Liver (tissue), 9 donors: ENCODE measurements around the gene RASGRF2. TPM values are rescaled to one million over a fixed set of nuclear protein-coding genes. Genes with fewer than 3 reads are reported as not detected.

Experiments used
- DNase-seq: peaks from one replicate; pipeline ENCODE4 v3.0.0-alpha.2; 2017; ENCODE audit warnings: low spot score
- H3K27ac ChIP-seq, 2 donors: one replicate each; pipeline ENCODE4 v1.7.0; 2013; ENCODE audit warnings: inconsistent platforms in 2 of 2, low read length in 2 of 2, control low read depth in 1 of 2, low read depth in 1 of 2, mild to moderate bottlenecking in 1 of 2
- H3K27me3 ChIP-seq, 4 donors: one replicate each; pipeline versions ENCODE4 v1.6.1 to v1.7.0; 2013; ENCODE audit warnings: low read length in 3 of 4, inconsistent platforms in 1 of 4, mild to moderate bottlenecking in 1 of 4, moderate library complexity in 1 of 4; ENCODE audit not compliant: control insufficient read depth in 4 of 4, insufficient read depth in 4 of 4
- H3K36me3 ChIP-seq, 4 donors: one replicate each; pipeline versions ENCODE4 v1.6.1 to v1.7.0; 2013; ENCODE audit warnings: low read length in 3 of 4, mild to moderate bottlenecking in 3 of 4, low read depth in 1 of 4, moderate library complexity in 1 of 4; ENCODE audit not compliant: control insufficient read depth in 4 of 4, insufficient read depth in 3 of 4
- H3K4me1 ChIP-seq, 4 donors: one replicate each; pipeline versions ENCODE4 v1.6.1 to v1.7.0; 2013; ENCODE audit warnings: low read length in 3 of 4, mild to moderate bottlenecking in 3 of 4, moderate library complexity in 1 of 4; ENCODE audit not compliant: control insufficient read depth in 4 of 4, insufficient read depth in 4 of 4
- H3K4me3 ChIP-seq, 3 donors: one replicate each; pipeline versions ENCODE4 v1.6.1 to v1.7.0; 2013; ENCODE audit warnings: low read length in 3 of 3, control low read depth in 1 of 3, low read depth in 1 of 3, mild to moderate bottlenecking in 1 of 3
- H3K9ac ChIP-seq, 2 donors: one replicate each; pipeline ENCODE4 v1.7.0; 2013; ENCODE audit warnings: low read length in 2 of 2, mild to moderate bottlenecking in 2 of 2, moderate library complexity in 2 of 2, control low read depth in 1 of 2, low read depth in 1 of 2
- H3K9me3 ChIP-seq, 4 donors: one replicate each; pipeline versions ENCODE4 v1.6.1 to v1.7.0; 2013; ENCODE audit warnings: low read length in 3 of 4; ENCODE audit not compliant: control insufficient read depth in 4 of 4
- CTCF ChIP-seq: fragments of 150-350 bp; IDR thresholded peaks from 2 replicates; pipeline ENCODE4 v1.5.1; 2017; ENCODE audit warnings: improper control_type of control experiment, low read depth, low read length; ENCODE audit not compliant: missing input control
- EGR1 ChIP-seq, 2 donors: IDR thresholded peaks; 2 replicates each; pipeline ENCODE4 v1.6.1; 2016 to 2018; ENCODE audit warnings: antibody characterized with exemption in 2 of 2, low read depth in 2 of 2
- FOXA2 ChIP-seq: IDR thresholded peaks from 2 replicates; pipeline ENCODE4 v1.6.1; 2016; ENCODE audit warnings: antibody characterized with exemption
- HNF4A ChIP-seq, 2 donors: conservative IDR thresholded peaks; 2 replicates each; pipeline ENCODE4 v1.6.1; 2016; ENCODE audit warnings: antibody characterized with exemption in 2 of 2, mild to moderate bottlenecking in 2 of 2
- HNF4G ChIP-seq: IDR thresholded peaks from 2 replicates; pipeline ENCODE4 v1.6.1; 2016; ENCODE audit warnings: antibody characterized with exemption
- JUND ChIP-seq, 2 donors: IDR thresholded peaks; 2 replicates each; pipeline ENCODE4 v1.6.1; 2016; ENCODE audit warnings: antibody characterized with exemption in 2 of 2
- NR2F2 ChIP-seq: IDR thresholded peaks from 2 replicates; pipeline ENCODE4 v1.6.1; 2016; ENCODE audit warnings: antibody characterized with exemption
- RAD21 ChIP-seq, 2 donors: IDR thresholded peaks; 2 replicates each; pipeline ENCODE4 v1.6.1; 2016; ENCODE audit warnings: antibody characterized with exemption in 2 of 2, mild to moderate bottlenecking in 2 of 2
- REST ChIP-seq: IDR thresholded peaks from 2 replicates; pipeline ENCODE4 v1.6.1; 2016; ENCODE audit warnings: antibody characterized with exemption, mild to moderate bottlenecking
- RXRA ChIP-seq, 2 donors: IDR thresholded peaks; 2 replicates each; pipeline ENCODE4 v1.6.1; 2017 to 2018; ENCODE audit warnings: antibody characterized with exemption in 2 of 2, mild to moderate bottlenecking in 1 of 2
- SP1 ChIP-seq: IDR thresholded peaks from 2 replicates; pipeline ENCODE4 v1.6.1; 2018; ENCODE audit warnings: antibody characterized with exemption, mild to moderate bottlenecking
- TAF1 ChIP-seq: conservative IDR thresholded peaks from 2 replicates; pipeline ENCODE4 v1.6.1; 2016; ENCODE audit warnings: antibody characterized with exemption, mild to moderate bottlenecking
- YY1 ChIP-seq: IDR thresholded peaks from 2 replicates; pipeline ENCODE4 v1.6.1; 2016; ENCODE audit warnings: antibody characterized with exemption, mild to moderate bottlenecking
- ZBTB33 ChIP-seq: IDR thresholded peaks from 2 replicates; pipeline ENCODE4 v1.6.1; 2016; ENCODE audit warnings: antibody characterized with exemption
- WGBS: extraction: QIAGEN DNeasy Blood & Tissue Kit; methylation state at CpG from one replicate; pipeline ENCODE4 v1.1.7; 2013; 5-methylcytosine and 5-hydroxymethylcytosine counted together
- polyA plus RNA-seq, 2 donors: library from polyadenylated mRNA; stranded (reverse) in 1 of 2; unstranded in 1 of 2; fragments of 200-250 nt in 1 of 2; fragments of >200 nt in 1 of 2; fragmentation: Nextera tagmentation in 1 of 2; extraction: Ambion mirVana in 1 of 2; gene quantifications; one replicate each; pipeline versions ENCODE4 v1.2.1 to v1.2.3, GENCODE V29; 2013 to 2015
- total RNA-seq, 2 donors: library from RNA; depleted of rRNA; stranded (reverse); fragments of >200 nt; gene quantifications; one replicate each; pipeline ENCODE4 v1.2.3, GENCODE V29; 2014
- donor health status: healthy.
- donor health status: healthy.
- donor health status: healthy.
- donor health status: healthy.
- donor health status: healthy.

RASGRF2 gene
- total and polyA plus RNA-seq, 4 donors, result 0.12 to 3.3 (median 0.23) TPM

- Histone ChIP-seq H3K4me3 (no peak overlapping the region), H3K27ac (no peak overlapping the region), H3K9me3 (no peaks in the 10 kb centered on the region), H3K27me3 (no peaks in the 10 kb centered on the region), H3K4me1 (no peaks in the 10 kb centered on the region), H3K36me3 (no peaks in the 10 kb centered on the region), H3K9ac (no peak overlapping the region)
- WGBS, result 83% methylated on average over 1 of the region's 1 CpG
- TF ChIP-seq CTCF, result no peak
- no peak for TF ChIP-seq RAD21 (IDR thresholded peaks at IDR 0.05)
- no peak for TF ChIP-seq REST
- TF ChIP-seq HNF4G, result no peak
- TF ChIP-seq TAF1, result no peak
- TF ChIP-seq ZBTB33, result no peak
- no peak for TF ChIP-seq HNF4A (conservative IDR thresholded peaks at IDR 0.05)
- no peak for TF ChIP-seq EGR1 (IDR thresholded peaks at IDR 0.05; ENCODE audit: low read depth in 2 of 2)
- TF ChIP-seq FOXA2, result no peak
- no peak for TF ChIP-seq YY1
- TF ChIP-seq NR2F2, result no peak
- TF ChIP-seq SP1, result no peak
- TF ChIP-seq JUND (IDR thresholded peaks at IDR 0.05), result no peak
- DNase-seq, result no peak
These were observed 191.4 kb downstream of the RASGRF2 start for GRCh38 chr5:81151546-81151945.

GRCh38 chr5:81154725-81155124 is 194.6 kb downstream of the RASGRF2 start:
- Histone ChIP-seq H3K9ac (no peak overlapping the region), H3K4me1 (no peaks in the 10 kb centered on the region), H3K36me3 (no peaks in the 10 kb centered on the region), H3K9me3 (no peaks in the 10 kb centered on the region), H3K27me3 (no peaks in the 10 kb centered on the region), H3K27ac (no peak overlapping the region), H3K4me3 (no peak overlapping the region)
- no peak for DNase-seq
- TF ChIP-seq RXRA (IDR thresholded peaks at IDR 0.05), result no peak
- TF ChIP-seq YY1, result no peak
- no peak for TF ChIP-seq SP1
- TF ChIP-seq REST, result no peak
- TF ChIP-seq ZBTB33, result no peak
